ENCODE results near the gene LAMA3. TPM values are rescaled to one million over a fixed set of nuclear protein-coding genes. Genes with fewer than 3 reads are reported as not detected.

LAMA3 gene
- total and polyA plus RNA-seq, 2 donors (not counting 3 experiments of a cell fraction or from before 2014, with no cell fraction given) = 2.6 to 12.3 TPM

GRCh38 chr18:23682045-23682444 lies 7.2 kb upstream of the LAMA3 start:
- Histone ChIP-seq H3K79me2 (ENCODE audit: control insufficient read depth, insufficient read depth, low read length) (no peaks in the 10 kb centered on the region), H3K9me1 (replicated peaks; ENCODE audit: control insufficient read depth, extremely low read depth, insufficient read depth, low read length) (no peaks in the 10 kb centered on the region), H3K27ac (ENCODE audit: insufficient read depth, low read depth, low read length) (no peak overlapping the region), H4K20me1 (replicated peaks; ENCODE audit: control insufficient read depth, extremely low read depth, insufficient read depth, low read length) (no peaks in the 10 kb centered on the region), H3K36me3 (ENCODE audit: control insufficient read depth in 2 of 2, extremely low read depth in 1 of 2, insufficient read depth in 2 of 2, low read length in 2 of 2) (no peaks in the 10 kb centered on the region), H3K4me3 (replicated peaks in 1 of 3; ENCODE audit: insufficient read depth in 1 of 3, low read depth in 1 of 3, low read length in 3 of 3) (no peak overlapping the region), H3K9me3 (replicated peaks; ENCODE audit: control insufficient read depth, insufficient read depth, low read length) (no peaks in the 10 kb centered on the region), H3K27me3 (ENCODE audit: control insufficient read depth in 2 of 2, insufficient read depth in 2 of 2, low read length in 2 of 2) (peaks cover 20 to 29% of the 10 kb centered on the region in 2 experiments), H3K9ac (replicated peaks; ENCODE audit: extremely low read depth, insufficient read depth, low read length) (no peak overlapping the region), H2AFZ (ENCODE audit: low read depth, low read length) (no peak overlapping the region), H3K4me1 (ENCODE audit: control insufficient read depth, extremely low read depth, insufficient read depth, low read length) (no peaks in the 10 kb centered on the region), H3K4me2 (ENCODE audit: insufficient read depth, low read length) (no peak overlapping the region)
- intact Hi-C loops (cut with micrococcal nuclease) (no loop called here), dilution Hi-C loops (cut with MboI; ENCODE audit: extremely low pct_ligation_motif_present, low sequenced_read_pairs) (no loop called here)
- BruUV-seq (replicated peaks) = no TSS peak
- no peak for TF ChIP-seq CTCF (IDR thresholded peaks at IDR 0.05; ENCODE audit: extremely low read depth in 1 of 2, insufficient read depth in 1 of 2, low read depth in 1 of 2, low read length in 2 of 2)
- ChIA-PET POLR2A (no interaction called here), CTCF (interaction anchor here (0.8 to 1.9 kb wide), 2 partner anchors 21 to 60 kb away, joined by 4 to 9 read pairs; no protein-coding TSS in a partner anchor)
- DNase-seq (ENCODE audit: low read depth, low spot score) = no peak
- FAIRE-seq = peak; percentile 8

GRCh38 chr18:23682472-23682871 lies 6.8 kb upstream of the LAMA3 start:
- no peaks in the 10 kb centered on the region for H4K20me1 ChIP-seq (replicated peaks; ENCODE audit: control insufficient read depth, extremely low read depth, insufficient read depth, low read length)
- no peaks in the 10 kb centered on the region for H3K79me2 ChIP-seq (ENCODE audit: control insufficient read depth, insufficient read depth, low read length)
- H3K27ac ChIP-seq (ENCODE audit: insufficient read depth, low read depth, low read length) = no peak overlapping the region
- H3K27me3 ChIP-seq (ENCODE audit: control insufficient read depth in 2 of 2, insufficient read depth in 2 of 2, low read length in 2 of 2) = peaks cover 20 to 26% of the 10 kb centered on the region in 2 experiments
- intact Hi-C loops (cut with micrococcal nuclease) (no loop called here), dilution Hi-C loops (cut with MboI; ENCODE audit: extremely low pct_ligation_motif_present, low sequenced_read_pairs) (no loop called here)
- ChIA-PET CTCF (interaction anchor here (0.8 to 1.9 kb wide), 2 partner anchors 21 to 61 kb away, joined by 4 to 9 read pairs; no protein-coding TSS in a partner anchor), POLR2A (no interaction called here)
- no peaks in the 10 kb centered on the region for H3K36me3 ChIP-seq (ENCODE audit: control insufficient read depth in 2 of 2, extremely low read depth in 1 of 2, insufficient read depth in 2 of 2, low read length in 2 of 2)
- DNase-seq (ENCODE audit: low read depth, low spot score) = no peak
- H2AFZ ChIP-seq (ENCODE audit: low read depth, low read length) = no peak overlapping the region
- no peaks in the 10 kb centered on the region for H3K9me3 ChIP-seq (replicated peaks; ENCODE audit: control insufficient read depth, insufficient read depth, low read length)
- H3K4me2 ChIP-seq (ENCODE audit: insufficient read depth, low read length) = no peak overlapping the region
- H3K9me1 ChIP-seq (replicated peaks; ENCODE audit: control insufficient read depth, extremely low read depth, insufficient read depth, low read length) = no peaks in the 10 kb centered on the region
- no peaks in the 10 kb centered on the region for H3K4me1 ChIP-seq (ENCODE audit: control insufficient read depth, extremely low read depth, insufficient read depth, low read length)
- no peak for FAIRE-seq
- no peak overlapping the region for H3K4me3 ChIP-seq (replicated peaks in 1 of 3; ENCODE audit: insufficient read depth in 1 of 3, low read depth in 1 of 3, low read length in 3 of 3)
- BruUV-seq (replicated peaks) = no TSS peak
- no peak for TF ChIP-seq MYC (IDR thresholded peaks at IDR 0.05; ENCODE audit: low read depth, low read length)
- no peak for TF ChIP-seq MAX (IDR thresholded peaks at IDR 0.05; ENCODE audit: insufficient read depth, insufficient read length)
- no peak for TF ChIP-seq EZH2 (IDR thresholded peaks at IDR 0.05; ENCODE audit: borderline replicate concordance, low read depth, low read length, severe bottlenecking)
- TF ChIP-seq CTCF (IDR thresholded peaks at IDR 0.05; ENCODE audit: extremely low read depth in 1 of 2, insufficient read depth in 1 of 2, low read depth in 1 of 2, low read length in 2 of 2) = no peak
- TF ChIP-seq GATA2 (IDR thresholded peaks at IDR 0.05; ENCODE audit: insufficient read depth, insufficient read length, low read depth, low read length) = no peak
- no peak for TF ChIP-seq JUN (IDR thresholded peaks at IDR 0.05; ENCODE audit: borderline replicate concordance, insufficient read depth, insufficient read length, low read depth)
- TF ChIP-seq POLR2A (IDR thresholded peaks at IDR 0.05; ENCODE audit: low read depth, low read length) = no peak
- no peak for TF ChIP-seq FOS (IDR thresholded peaks at IDR 0.05; ENCODE audit: borderline replicate concordance, insufficient read depth, low read length)
- no peak for TF ChIP-seq POLR2AphosphoS5 (IDR thresholded peaks at IDR 0.05; ENCODE audit: insufficient read depth, low read depth, low read length)
- H3K9ac ChIP-seq (replicated peaks; ENCODE audit: extremely low read depth, insufficient read depth, low read length) = no peak overlapping the region

All from endothelial cell of umbilical vein (primary cell).